ENCODE measurements around the gene FILIP1. TPM values are rescaled to one million over a fixed set of nuclear protein-coding genes. Genes with fewer than 3 reads are reported as not detected.

Gene FILIP1
- total RNA-seq = 0.13 TPM in 1 of 2 replicates, not detected in the other

GRCh38 chr6:75493400-75494064 lies at the start of gene FILIP1:
FILIP1 (minus strand) TSS chr6:75493800; CDS start chr6:75414972, 78,828 bp downstream.

GRCh38 chr6:75284632-75285282 lies 208.8 kb downstream of the FILIP1 start, which contains the start of gene TMEM30A:
TMEM30A (minus strand) TSS chr6:75284792; CDS start chr6:75284638, 154 bp downstream.

GRCh38 chr6:75243333-75244062 lies 250.1 kb downstream of the FILIP1 start, which contains the start of gene COX7A2:
COX7A2 (minus strand) TSS chr6:75243801; CDS start chr6:75243734, 67 bp downstream.

Other genes starting within 250 kb of the FILIP1 start
- gene COX7A2, start 250.0 kb downstream of the FILIP1 start, total RNA-seq = 98.0 and 282 TPM in 2 replicates
- gene TMEM30A, start 209.0 kb downstream of the FILIP1 start, total RNA-seq = 48.3 and 57.7 TPM in 2 replicates
- 22.0 and 24.5 TPM in 2 replicates for gene SENP6, start 108.1 kb upstream of the FILIP1 start, total RNA-seq